HepG2 (cell line): ENCODE measurements around the gene AGBL2. TPM values are rescaled to one million over a fixed set of nuclear protein-coding genes. Genes with fewer than 3 reads are reported as not detected.

Source experiments
- BCL3 ChIP-seq: sonication (generic); formaldehyde crosslinking; IDR thresholded peaks from 2 replicates; pipeline ENCODE4 v1.5.1; 2020; ENCODE audit warnings: mild to moderate bottlenecking, missing genetic modification reagents, moderate library complexity
- BRCA1 ChIP-seq: sonication (generic); formaldehyde crosslinking; IDR thresholded peaks from 2 replicates; pipeline ENCODE4 v1.4.0; 2020; ENCODE audit warnings: missing genetic modification reagents
- CBX2 ChIP-seq, 2 experiments: fragments of 200-600 bp in 1 of 2; sonication (generic); formaldehyde crosslinking in 1 of 2; IDR thresholded peaks; 2 replicates each; pipeline versions ENCODE4 v1.7.0 to v1.8.1; 2018 to 2022; ENCODE audit warnings: low read depth in 2 of 2, low read length in 1 of 2, mild to moderate bottlenecking in 1 of 2, missing genetic modification reagents in 1 of 2
- CHCHD3 ChIP-seq: sonication (generic); formaldehyde crosslinking; IDR thresholded peaks from 2 replicates; pipeline ENCODE4 v1.8.0; 2022; ENCODE audit warnings: mild to moderate bottlenecking, missing genetic modification reagents, moderate library complexity
- FOXK1 ChIP-seq: sonication (generic); formaldehyde crosslinking; IDR thresholded peaks from 2 replicates; pipeline ENCODE4 v1.4.0; 2020; ENCODE audit warnings: low read depth, missing genetic modification reagents, borderline replicate concordance
- HES4 ChIP-seq: sonication (generic); formaldehyde crosslinking; IDR thresholded peaks from 2 replicates; pipeline ENCODE4 v1.9.0; 2021; ENCODE audit warnings: mild to moderate bottlenecking, missing genetic modification reagents, borderline replicate concordance
- MAF1 ChIP-seq: sonication (generic); formaldehyde crosslinking; IDR thresholded peaks from 2 replicates; pipeline ENCODE4 v1.5.0; 2020; ENCODE audit warnings: missing genetic modification reagents, borderline replicate concordance
- MXD3 ChIP-seq: IDR thresholded peaks from 2 replicates; pipeline ENCODE4 v1.6.1; 2016; ENCODE audit warnings: mild to moderate bottlenecking, missing biosample characterization, missing genetic modification reagents
- SMC3 ChIP-seq: IDR thresholded peaks from 2 replicates; pipeline ENCODE4 v1.6.1; 2011; ENCODE audit warnings: low read length, improper control_type of control experiment
- SNRNP70 ChIP-seq: fragments of 200-400 bp; formaldehyde crosslinking; IDR thresholded peaks from 2 replicates; pipeline ENCODE4 v1.6.1; 2017; ENCODE audit warnings: mild to moderate bottlenecking, low read depth, low read length, moderate library complexity
- SOX6 ChIP-seq, 2 experiments: fragments of 450-650 bp in 1 of 2; sonication (generic) in 1 of 2; formaldehyde crosslinking in 1 of 2; IDR thresholded peaks; 2 replicates each; pipeline versions ENCODE4 v1.4.0 to v1.6.1; 2017 to 2020; ENCODE audit warnings: antibody characterized with exemption in 1 of 2, mild to moderate bottlenecking in 1 of 2, missing genetic modification reagents in 1 of 2
- TBL1XR1 ChIP-seq: fragments of 150-350 bp; IDR thresholded peaks from 2 replicates; pipeline ENCODE4 v1.6.1; 2014; ENCODE audit warnings: borderline replicate concordance, low read length; ENCODE audit not compliant: partially characterized antibody
- ZNF225 ChIP-seq: sonication (generic); formaldehyde crosslinking; IDR thresholded peaks from 2 replicates; pipeline ENCODE4 v1.4.0; 2020; ENCODE audit warnings: mild to moderate bottlenecking, missing genetic modification reagents
- ZNF251 ChIP-seq: sonication (generic); formaldehyde crosslinking; IDR thresholded peaks from 2 replicates; pipeline ENCODE4 v1.9.0; 2021; ENCODE audit warnings: mild to moderate bottlenecking, missing genetic modification reagents
- ZNF44 ChIP-seq: sonication (generic); formaldehyde crosslinking; IDR thresholded peaks from 2 replicates; pipeline ENCODE4 v1.5.1; 2020; ENCODE audit warnings: mild to moderate bottlenecking, missing genetic modification reagents
- ZNF773 ChIP-seq: sonication (generic); formaldehyde crosslinking; IDR thresholded peaks from 2 replicates; pipeline ENCODE4 v1.4.0; 2020; ENCODE audit warnings: missing genetic modification reagents, borderline replicate concordance
- polyA plus RNA-seq, 8 experiments: library from polyadenylated mRNA; depleted of rRNA in 3 of 8; stranded (reverse) in 7 of 8; unstranded in 1 of 8; fragments of >200 nt; fragmentation: Illumina TruSeq in 4 of 8; extraction: Trizol in 4 of 8; gene quantifications; 2 replicates each; pipeline versions ENCODE4 v1.2.1 to v1.2.3, GENCODE V29; 2011 to 2016; ENCODE audit warnings: low read depth in 4 of 8, missing spikeins in 1 of 8, mixed read lengths in 1 of 8; ENCODE audit not compliant: insufficient read depth in 1 of 8
- total RNA-seq, 5 experiments: library from RNA; depleted of rRNA; stranded (reverse); fragments of >200 nt; fragmentation: Illumina TruSeq; extraction: Trizol; gene quantifications; 2 replicates each; pipeline ENCODE4 v1.2.3, GENCODE V29; 2016; ENCODE audit warnings: low read depth in 1 of 5
- TF ChIP-seq, protein P1 (sequence below): IDR thresholded peaks from 2 replicates; pipeline ENCODE4 v1.6.1; 2012; ENCODE audit warnings: low read depth, low read length, improper control_type of control experiment
- TF ChIP-seq, protein P2 (sequence below): sonication (generic); formaldehyde crosslinking; IDR thresholded peaks from 2 replicates; pipeline ENCODE4 v1.5.0; 2020; ENCODE audit warnings: missing genetic modification reagents
- TF ChIP-seq, protein P3 (sequence below): sonication (generic); formaldehyde crosslinking; IDR thresholded peaks from 2 replicates; pipeline ENCODE4 v1.4.0; 2020; ENCODE audit warnings: mild to moderate bottlenecking, missing genetic modification reagents
- TF ChIP-seq, protein P4 (sequence below): sonication (generic); formaldehyde crosslinking; IDR thresholded peaks from 2 replicates; pipeline ENCODE4 v1.5.0; 2020; ENCODE audit warnings: missing genetic modification reagents, mild to moderate bottlenecking, borderline replicate concordance

AGBL2 gene
- total and polyA plus RNA-seq, 2 of the 13 experiments (the other 11 are each of a cell fraction or from before 2014, with no cell fraction given) = 1.6 to 5.7 TPM

DNA sequence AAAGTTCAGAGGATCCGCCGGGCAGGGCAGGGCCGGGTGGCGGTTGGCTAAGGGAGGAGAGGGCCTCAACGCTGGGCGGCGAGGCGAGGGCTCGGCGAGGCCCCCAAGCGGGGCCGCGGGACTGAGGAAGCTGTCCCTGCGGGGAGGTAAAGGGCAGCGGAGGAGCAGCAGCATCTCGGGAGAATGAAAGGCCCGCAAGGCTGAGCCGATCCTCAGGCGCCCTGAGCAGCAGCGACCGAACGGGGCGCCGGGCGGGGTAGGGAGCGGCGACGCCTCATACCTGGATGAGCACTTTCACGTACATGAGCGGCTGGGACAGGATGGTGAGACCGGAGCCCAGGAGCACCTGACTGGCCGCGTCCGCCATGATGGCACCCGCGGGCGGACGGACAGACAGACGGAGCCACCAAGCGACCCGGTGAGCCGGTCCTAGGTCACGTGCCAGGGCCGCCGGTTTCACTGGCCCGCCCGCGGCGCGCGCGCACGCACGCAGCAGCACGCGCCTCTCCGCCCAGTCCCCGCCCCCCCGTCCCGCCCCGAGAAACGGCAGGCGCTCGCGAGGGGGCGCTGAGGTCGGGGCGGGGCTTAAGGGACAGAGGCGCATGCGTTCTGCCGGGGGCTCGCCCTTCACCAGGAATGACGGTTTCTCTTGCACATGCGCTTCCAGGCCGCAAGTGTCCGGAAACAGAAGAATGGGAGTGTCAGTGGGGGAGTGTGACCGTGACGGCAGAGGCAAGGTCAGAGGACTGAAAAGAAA is 72.9 kb downstream of the AGBL2 start, which contains the start of gene MTCH2 (continued):
- TF ChIP-seq BCL3 (CRISPR knock-in tag) (peak; percentile 87; the same call in 1 of the 2 replicates), SMC3 (no peak), ZNF251 (CRISPR knock-in tag) (no peak), FOXK1 (CRISPR knock-in tag) (no peak), SNRNP70 (no peak), SOX6 (IDR thresholded peaks at IDR 0.05) (no peak), SOX6 (CRISPR knock-in tag; IDR thresholded peaks at IDR 0.05) (peak; percentile 50; the same call in 1 of the 2 replicates), CBX2 (IDR thresholded peaks at IDR 0.05; ENCODE audit: low read depth, low read length) (no peak), CBX2 (CRISPR knock-in tag; IDR thresholded peaks at IDR 0.05; ENCODE audit: low read depth) (0 out of 2 replicates have a peak, but pooled peaks have one; percentile 78), MXD3 (peak; percentile 92), ZNF225 (no peak), CHCHD3 (peak; percentile 95; the same call in 1 of the 2 replicates), BRCA1 (CRISPR knock-in tag) (peak; percentile 72; the same call in 1 of the 2 replicates), ZNF44 (peak; percentile 42; the same call in 1 of the 2 replicates), ZNF773 (CRISPR knock-in tag) (no peak; the same call in 1 of the 2 replicates), TBL1XR1 (no peak), HES4 (CRISPR knock-in tag) (0 out of 2 replicates have a peak, but pooled peaks have one; percentile 21), MAF1 (CRISPR knock-in tag) (peak; percentile 65; the same call in 1 of the 2 replicates)
- TF ChIP-seq, protein P1, sequence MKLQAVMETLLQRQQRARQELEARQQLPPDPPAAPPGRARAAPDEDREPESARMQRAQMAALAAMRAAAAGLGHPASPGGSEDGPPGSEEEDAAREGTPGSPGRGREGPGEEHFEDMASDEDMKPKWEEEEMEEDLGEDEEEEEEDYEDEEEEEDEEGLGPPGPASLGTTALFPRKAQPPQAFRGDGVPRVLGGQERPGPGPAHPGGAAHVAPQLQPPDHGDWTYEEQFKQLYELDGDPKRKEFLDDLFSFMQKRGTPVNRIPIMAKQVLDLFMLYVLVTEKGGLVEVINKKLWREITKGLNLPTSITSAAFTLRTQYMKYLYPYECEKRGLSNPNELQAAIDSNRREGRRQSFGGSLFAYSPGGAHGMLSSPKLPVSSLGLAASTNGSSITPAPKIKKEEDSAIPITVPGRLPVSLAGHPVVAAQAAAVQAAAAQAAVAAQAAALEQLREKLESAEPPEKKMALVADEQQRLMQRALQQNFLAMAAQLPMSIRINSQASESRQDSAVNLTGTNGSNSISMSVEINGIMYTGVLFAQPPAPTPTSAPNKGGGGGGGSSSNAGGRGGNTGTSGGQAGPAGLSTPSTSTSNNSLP = no peak
- TF ChIP-seq, protein P2, sequence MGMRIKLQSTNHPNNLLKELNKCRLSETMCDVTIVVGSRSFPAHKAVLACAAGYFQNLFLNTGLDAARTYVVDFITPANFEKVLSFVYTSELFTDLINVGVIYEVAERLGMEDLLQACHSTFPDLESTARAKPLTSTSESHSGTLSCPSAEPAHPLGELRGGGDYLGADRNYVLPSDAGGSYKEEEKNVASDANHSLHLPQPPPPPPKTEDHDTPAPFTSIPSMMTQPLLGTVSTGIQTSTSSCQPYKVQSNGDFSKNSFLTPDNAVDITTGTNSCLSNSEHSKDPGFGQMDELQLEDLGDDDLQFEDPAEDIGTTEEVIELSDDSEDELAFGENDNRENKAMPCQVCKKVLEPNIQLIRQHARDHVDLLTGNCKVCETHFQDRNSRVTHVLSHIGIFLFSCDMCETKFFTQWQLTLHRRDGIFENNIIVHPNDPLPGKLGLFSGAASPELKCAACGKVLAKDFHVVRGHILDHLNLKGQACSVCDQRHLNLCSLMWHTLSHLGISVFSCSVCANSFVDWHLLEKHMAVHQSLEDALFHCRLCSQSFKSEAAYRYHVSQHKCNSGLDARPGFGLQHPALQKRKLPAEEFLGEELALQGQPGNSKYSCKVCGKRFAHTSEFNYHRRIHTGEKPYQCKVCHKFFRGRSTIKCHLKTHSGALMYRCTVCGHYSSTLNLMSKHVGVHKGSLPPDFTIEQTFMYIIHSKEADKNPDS (CRISPR knock-in tag) = peak; percentile 80; the same call in 1 of the 2 replicates
- TF ChIP-seq, protein P3, sequence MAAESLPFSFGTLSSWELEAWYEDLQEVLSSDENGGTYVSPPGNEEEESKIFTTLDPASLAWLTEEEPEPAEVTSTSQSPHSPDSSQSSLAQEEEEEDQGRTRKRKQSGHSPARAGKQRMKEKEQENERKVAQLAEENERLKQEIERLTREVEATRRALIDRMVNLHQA (CRISPR knock-in tag) = no peak
- TF ChIP-seq, protein P4, sequence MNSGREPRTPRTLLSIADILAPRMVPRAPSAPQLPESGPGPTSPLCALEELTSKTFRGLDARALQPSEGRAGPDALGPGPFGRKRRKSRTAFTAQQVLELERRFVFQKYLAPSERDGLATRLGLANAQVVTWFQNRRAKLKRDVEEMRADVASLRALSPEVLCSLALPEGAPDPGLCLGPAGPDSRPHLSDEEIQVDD (CRISPR knock-in tag) = peak; percentile 70; the same call in 1 of the 2 replicates
